ENCODE data around the gene KRI1.

KRI1 gene

DNA sequence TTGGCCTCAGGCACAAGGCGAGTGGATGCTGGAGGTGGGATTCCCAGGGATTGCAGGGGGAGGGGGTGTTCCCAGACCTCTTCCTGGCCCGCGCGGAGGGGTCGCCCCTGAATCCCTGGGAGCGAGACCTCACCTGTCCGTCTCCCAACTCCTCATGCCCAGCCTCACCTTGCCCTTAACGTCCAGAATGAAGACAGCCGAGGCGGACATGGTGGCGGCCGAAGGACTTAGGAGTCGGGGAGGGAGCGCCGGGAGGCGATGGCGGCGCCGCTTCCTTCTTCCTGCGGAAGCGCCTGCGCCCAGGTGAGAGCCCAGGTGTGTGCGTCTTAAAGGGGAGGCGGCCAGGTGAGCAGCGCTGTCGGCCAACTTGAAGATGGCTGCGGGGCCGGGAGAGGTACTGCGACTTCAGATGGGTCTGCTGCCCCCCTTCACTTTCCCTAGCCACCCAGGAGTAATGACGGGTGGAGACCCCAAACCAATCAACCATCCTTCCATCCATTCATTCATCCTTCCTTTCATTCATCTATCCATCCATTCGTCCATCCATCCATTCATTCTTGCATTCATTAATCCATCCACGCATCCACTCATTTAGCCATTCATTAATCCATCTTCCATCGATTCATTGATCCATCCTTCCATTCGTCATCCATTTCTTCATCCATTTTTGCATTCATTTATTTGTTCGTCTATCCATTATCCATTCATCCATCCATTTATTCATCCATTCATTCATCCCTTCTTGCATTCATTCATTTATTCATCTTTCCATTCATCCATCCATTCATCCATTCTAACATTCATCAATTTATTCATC is 21.4 kb upstream of the KRI1 start, which contains the start of gene AP1M2:
Gene AP1M2, minus strand, starts transcription at position 291 of the 817 bp plus-strand sequence. Its CDS starts 81 bp downstream, at position 210.
- Histone ChIP-seq H3K4me1 (ENCODE audit: insufficient read depth, low read length, poor library complexity, severe bottlenecking) (peaks cover 19% of the 10 kb centered on the region), H2AFZ (ENCODE audit: low read length) (no peak within 1 kb of the TSS), H3K4me2 (ENCODE audit: low read depth, low read length, poor library complexity, severe bottlenecking) (no peak within 1 kb of the TSS), H3K79me2 (ENCODE audit: insufficient read depth, low read length) (no peaks in the 10 kb centered on the region), H3K4me3 (ENCODE audit: low read length, poor library complexity, severe bottlenecking) (no peak within 1 kb of the TSS), H4K20me1 (ENCODE audit: insufficient read depth, low read length, poor library complexity, severe bottlenecking) (no peaks in the 10 kb centered on the region), H3K27me3 (ENCODE audit: insufficient read depth, low read length, poor library complexity, severe bottlenecking) (no peaks in the 10 kb centered on the region), H3K36me3 (ENCODE audit: insufficient read depth, low read length) (no peaks in the 10 kb centered on the region), H3F3A (ENCODE audit: low read depth) (no peaks in the 10 kb centered on the region), H3K9me3 (ENCODE audit: insufficient read depth, low read depth, low read length) (no peaks in the 10 kb centered on the region), H3K9me2 (replicated peaks; ENCODE audit: low read depth, low read length) (no peaks in the 10 kb centered on the region), H3K9ac (ENCODE audit: low read depth, low read length, poor library complexity, severe bottlenecking) (no peak within 1 kb of the TSS)
- TF ChIP-seq EZH2phosphoT487 (IDR thresholded peaks at IDR 0.05; ENCODE audit: borderline replicate concordance) (no peak), CTCF (conservative IDR thresholded peaks at IDR 0.05; ENCODE audit: low read length) (no peak)

GRCh38 chr19:10586396-10586795 is 20.6 kb upstream of the KRI1 start:
- Histone ChIP-seq H3K9ac (ENCODE audit: low read depth, low read length, poor library complexity, severe bottlenecking) (no peak overlapping the region), H3K4me3 (ENCODE audit: low read length, poor library complexity, severe bottlenecking) (no peak overlapping the region)
- TF ChIP-seq EZH2phosphoT487 (IDR thresholded peaks at IDR 0.05; ENCODE audit: borderline replicate concordance) (no peak), CTCF (conservative IDR thresholded peaks at IDR 0.05; ENCODE audit: low read length) (no peak)

DNA sequence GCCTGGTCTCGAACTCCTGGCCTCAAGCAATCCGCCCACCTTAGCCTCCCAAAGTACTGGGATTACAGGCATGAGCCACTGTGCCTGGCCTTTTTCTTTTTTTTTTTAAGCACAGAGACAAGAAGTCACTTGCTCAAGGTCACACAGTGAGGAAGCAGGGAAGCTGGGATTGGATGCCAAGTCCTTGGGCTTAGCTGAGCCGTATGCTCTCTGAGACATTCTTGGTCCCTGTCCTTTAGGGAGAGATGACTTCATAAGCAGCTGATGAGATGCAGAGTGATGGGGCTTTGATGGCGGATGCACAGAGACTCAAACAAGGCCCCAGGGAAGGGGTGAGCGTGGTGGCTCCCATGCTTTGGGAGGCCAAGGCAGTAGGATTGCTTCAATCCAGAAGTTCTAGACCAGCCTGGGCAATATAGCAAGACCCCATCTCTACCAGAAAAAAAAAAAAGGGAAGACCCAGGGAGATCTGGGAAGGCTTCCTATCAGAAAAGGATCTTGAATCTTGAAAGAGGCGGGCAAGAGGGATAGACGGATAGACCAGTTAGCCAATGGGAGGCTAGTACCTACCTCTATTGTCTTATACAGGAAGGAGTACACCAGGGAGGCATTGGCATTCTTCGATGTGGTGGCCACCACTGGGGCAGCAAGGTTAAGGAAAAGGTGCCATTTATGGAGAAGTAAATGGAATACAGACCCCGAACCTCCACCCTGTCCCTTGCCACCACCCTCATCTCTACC is 17.4 kb upstream of the KRI1 start:
- no peaks in the 10 kb centered on the region for H3K9me2 ChIP-seq (replicated peaks; ENCODE audit: low read depth, low read length)
- no peak overlapping the region for H3K9ac ChIP-seq (ENCODE audit: low read depth, low read length, poor library complexity, severe bottlenecking)
- no peak overlapping the region for H3K4me2 ChIP-seq (ENCODE audit: low read depth, low read length, poor library complexity, severe bottlenecking)
- no peak overlapping the region for H2AFZ ChIP-seq (ENCODE audit: low read length)
- H4K20me1 ChIP-seq (ENCODE audit: insufficient read depth, low read length, poor library complexity, severe bottlenecking) = no peaks in the 10 kb centered on the region
- TF ChIP-seq EZH2phosphoT487 (IDR thresholded peaks at IDR 0.05; ENCODE audit: borderline replicate concordance) (no peak), CTCF (conservative IDR thresholded peaks at IDR 0.05; ENCODE audit: low read length) (no peak)
- H3K4me3 ChIP-seq (ENCODE audit: low read length, poor library complexity, severe bottlenecking) = no peak overlapping the region
- no peaks in the 10 kb centered on the region for H3K27me3 ChIP-seq (ENCODE audit: insufficient read depth, low read length, poor library complexity, severe bottlenecking)
- H3K4me1 ChIP-seq (ENCODE audit: insufficient read depth, low read length, poor library complexity, severe bottlenecking) = peaks cover 19% of the 10 kb centered on the region
- no peaks in the 10 kb centered on the region for H3K9me3 ChIP-seq (ENCODE audit: insufficient read depth, low read depth, low read length)
- no peaks in the 10 kb centered on the region for H3K36me3 ChIP-seq (ENCODE audit: insufficient read depth, low read length)
- no peaks in the 10 kb centered on the region for H3K79me2 ChIP-seq (ENCODE audit: insufficient read depth, low read length)
- H3F3A ChIP-seq (ENCODE audit: low read depth) = no peaks in the 10 kb centered on the region

More at GRCh38 chr19:10586396-10586795, 20.6 kb upstream of the KRI1 start:
- Histone ChIP-seq H3K9me2 (replicated peaks; ENCODE audit: low read depth, low read length) (no peaks in the 10 kb centered on the region), H3K4me1 (ENCODE audit: insufficient read depth, low read length, poor library complexity, severe bottlenecking) (peaks cover 19% of the 10 kb centered on the region), H4K20me1 (ENCODE audit: insufficient read depth, low read length, poor library complexity, severe bottlenecking) (no peaks in the 10 kb centered on the region), H3K4me2 (ENCODE audit: low read depth, low read length, poor library complexity, severe bottlenecking) (no peak overlapping the region), H3K36me3 (ENCODE audit: insufficient read depth, low read length) (no peaks in the 10 kb centered on the region), H3K9me3 (ENCODE audit: insufficient read depth, low read depth, low read length) (no peaks in the 10 kb centered on the region), H2AFZ (ENCODE audit: low read length) (no peak overlapping the region), H3K27me3 (ENCODE audit: insufficient read depth, low read length, poor library complexity, severe bottlenecking) (no peaks in the 10 kb centered on the region), H3F3A (ENCODE audit: low read depth) (no peaks in the 10 kb centered on the region), H3K79me2 (ENCODE audit: insufficient read depth, low read length) (no peaks in the 10 kb centered on the region)
